ENCODE measurements around the gene SP7.

DNA sequence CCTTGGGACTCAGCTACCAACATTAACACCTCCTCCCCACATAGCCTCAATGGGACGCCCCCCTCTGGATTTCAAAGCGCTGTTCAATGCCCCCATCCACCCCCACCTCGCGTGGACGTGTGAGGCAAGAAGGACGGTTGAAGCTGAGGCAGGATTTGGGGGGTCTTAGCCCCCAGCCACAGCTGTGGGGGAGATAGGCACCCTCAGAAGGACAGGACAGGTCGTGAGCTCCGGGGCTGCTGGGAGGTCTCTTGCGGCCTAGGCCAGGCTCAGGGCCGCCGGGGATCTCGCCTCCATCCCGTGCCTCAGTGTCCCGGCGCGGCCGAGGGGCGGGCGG is 8.3 kb upstream of the SP7 start:
- TF ChIP-seq, protein P1, sequence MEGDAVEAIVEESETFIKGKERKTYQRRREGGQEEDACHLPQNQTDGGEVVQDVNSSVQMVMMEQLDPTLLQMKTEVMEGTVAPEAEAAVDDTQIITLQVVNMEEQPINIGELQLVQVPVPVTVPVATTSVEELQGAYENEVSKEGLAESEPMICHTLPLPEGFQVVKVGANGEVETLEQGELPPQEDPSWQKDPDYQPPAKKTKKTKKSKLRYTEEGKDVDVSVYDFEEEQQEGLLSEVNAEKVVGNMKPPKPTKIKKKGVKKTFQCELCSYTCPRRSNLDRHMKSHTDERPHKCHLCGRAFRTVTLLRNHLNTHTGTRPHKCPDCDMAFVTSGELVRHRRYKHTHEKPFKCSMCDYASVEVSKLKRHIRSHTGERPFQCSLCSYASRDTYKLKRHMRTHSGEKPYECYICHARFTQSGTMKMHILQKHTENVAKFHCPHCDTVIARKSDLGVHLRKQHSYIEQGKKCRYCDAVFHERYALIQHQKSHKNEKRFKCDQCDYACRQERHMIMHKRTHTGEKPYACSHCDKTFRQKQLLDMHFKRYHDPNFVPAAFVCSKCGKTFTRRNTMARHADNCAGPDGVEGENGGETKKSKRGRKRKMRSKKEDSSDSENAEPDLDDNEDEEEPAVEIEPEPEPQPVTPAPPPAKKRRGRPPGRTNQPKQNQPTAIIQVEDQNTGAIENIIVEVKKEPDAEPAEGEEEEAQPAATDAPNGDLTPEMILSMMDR (conservative IDR thresholded peaks at IDR 0.05 in 1 of 2, IDR thresholded peaks at IDR 0.05 in 1 of 2; ENCODE audit: extremely low read depth in 1 of 2, insufficient read depth in 1 of 2, low read depth in 1 of 2, low read length in 2 of 2), result no peak
- TF ChIP-seq EZH2 (IDR thresholded peaks at IDR 0.05; ENCODE audit: borderline replicate concordance, low read length), result no peak

Data from mammary epithelial cell (primary cell).